GM15510 (cell line): ENCODE data around the gene SYPL1.

Experiments used
- POLR2A ChIP-seq: IDR thresholded peaks from 3 replicates; pipeline ENCODE4 v1.6.1; 2011; ENCODE audit warnings: borderline replicate concordance; ENCODE audit not compliant: insufficient read length; ENCODE audit errors: extremely low read depth

Gene SYPL1

DNA sequence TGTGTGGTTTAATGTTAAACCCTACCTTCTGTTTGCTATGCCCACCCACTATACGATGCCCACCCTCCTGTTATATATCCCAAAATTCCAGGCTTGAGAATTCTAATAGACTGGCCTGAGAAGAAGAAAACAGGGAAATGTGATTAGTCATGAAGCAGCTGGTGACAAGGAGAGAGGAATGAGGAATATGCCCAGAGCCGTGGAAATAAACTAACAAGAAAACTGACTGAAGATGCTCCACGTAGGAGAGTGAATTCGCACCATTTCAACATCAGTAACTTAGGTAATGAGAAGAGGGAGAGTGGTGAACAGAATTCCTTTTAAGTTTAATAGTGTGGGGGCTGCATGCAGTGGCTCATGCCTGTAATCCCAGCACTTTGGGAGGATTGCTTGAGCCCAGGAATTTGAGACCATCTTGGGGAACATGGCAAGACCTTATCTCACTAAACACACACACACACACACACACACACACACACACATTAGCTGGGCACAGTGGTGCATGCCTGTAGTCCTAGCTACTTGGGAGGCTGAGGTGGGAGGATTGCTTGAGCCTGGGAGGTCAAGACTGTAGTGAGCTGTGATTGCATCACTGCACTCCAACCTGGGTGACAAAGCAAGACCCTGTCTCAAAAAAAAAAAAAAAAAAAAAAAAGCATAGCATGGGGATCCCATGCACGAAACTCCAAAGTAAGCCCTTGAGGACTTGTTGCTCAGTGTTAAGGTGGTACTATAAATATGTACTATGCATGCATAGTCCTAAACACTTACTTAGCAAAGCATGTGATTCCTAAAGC, 16.1 kb upstream of the SYPL1 start:
- TF ChIP-seq POLR2A: no peak

DNA sequence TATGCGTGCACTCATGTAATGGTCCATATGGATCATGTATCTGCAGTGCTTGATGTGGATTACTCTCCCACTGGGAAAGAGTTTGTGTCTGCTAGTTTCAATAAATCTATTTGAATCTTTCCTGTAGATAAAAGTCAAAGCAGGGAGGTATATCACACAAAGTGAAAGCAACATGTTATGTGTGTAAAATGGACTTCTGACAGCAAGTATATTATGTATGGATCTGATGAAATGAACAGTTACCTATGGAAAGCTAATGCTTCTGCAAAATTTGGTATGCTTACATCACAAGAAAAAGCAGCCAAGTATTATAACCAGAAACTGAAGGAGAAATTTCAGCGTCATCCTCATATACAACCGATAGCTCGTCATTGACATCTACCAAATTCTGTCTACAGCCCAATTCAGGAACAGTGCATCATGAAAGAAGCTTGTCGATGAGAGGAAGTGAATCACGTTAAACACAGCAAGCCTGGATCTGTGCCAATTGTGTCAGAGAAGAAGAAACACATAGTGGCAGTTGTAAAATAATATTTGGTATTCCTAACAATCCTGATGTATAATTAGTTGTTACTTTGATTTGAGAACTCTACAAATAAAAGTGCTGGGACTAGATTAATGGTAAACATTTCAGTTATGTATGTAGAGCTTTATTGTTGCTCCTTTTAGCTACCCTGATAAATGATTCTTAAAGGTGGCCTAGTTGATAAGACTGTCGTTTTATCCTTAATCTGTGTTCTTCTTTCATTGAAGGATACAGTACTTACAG, 14.2 kb upstream of the SYPL1 start:
- TF ChIP-seq POLR2A: no peak

DNA sequence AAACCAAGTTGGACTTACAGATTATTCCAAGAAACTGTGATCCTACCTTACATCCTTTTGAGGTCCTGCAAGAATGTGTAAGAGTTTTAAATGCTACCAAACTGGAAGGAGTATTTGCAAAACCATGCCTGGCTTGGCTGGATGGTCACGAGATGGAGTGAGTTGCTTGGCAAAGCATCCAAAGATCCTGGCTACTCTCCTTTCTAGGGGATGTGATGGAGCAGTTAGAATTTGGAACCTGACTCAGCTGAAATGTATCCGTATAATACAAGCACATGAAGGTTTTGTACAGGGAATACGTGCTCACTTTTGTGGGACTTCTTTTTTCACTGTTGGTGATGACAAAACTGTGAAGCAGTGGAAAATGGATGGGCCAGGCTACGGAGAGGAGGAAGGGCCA, 13.3 kb upstream of the SYPL1 start:
- no peak for TF ChIP-seq POLR2A

DNA sequence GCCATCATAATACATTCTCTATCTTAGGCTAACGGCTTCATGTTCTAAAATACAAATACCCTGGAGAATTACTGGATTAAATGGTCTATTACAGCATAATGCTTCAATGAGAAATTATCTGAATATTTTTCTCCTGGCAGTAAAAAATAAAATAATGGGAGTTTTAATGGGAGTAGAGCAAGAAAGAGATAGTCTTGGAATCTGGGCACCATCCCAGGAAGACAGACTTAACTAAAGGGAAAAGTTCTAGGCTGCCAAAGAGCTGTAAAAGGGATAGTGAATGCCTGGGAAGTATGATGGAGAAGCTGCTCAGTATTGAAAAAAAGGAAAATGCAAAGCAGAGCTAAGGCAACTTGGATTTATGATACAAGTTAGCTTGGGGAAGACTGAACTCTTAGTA, 12.1 kb upstream of the SYPL1 start:
- TF ChIP-seq POLR2A: no peak

DNA sequence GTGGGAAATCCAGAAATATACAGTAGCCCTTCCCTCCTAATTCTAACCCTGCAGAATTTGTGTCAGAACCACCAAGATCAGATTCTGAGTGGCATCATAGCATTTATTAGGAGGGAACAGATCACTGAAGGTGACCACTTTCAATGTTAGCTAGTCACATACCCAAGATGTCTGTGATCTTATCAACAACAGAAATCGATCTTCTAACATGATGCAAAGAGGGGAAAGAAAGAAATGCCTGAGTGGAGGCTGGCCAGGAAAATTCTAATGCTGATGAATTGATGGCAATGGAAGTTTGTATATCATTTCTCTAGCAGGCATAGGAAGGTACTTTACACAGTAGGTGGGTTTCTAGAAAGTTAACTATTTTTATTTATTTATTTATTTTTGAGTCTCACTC, 10.6 kb upstream of the SYPL1 start:
- no peak for TF ChIP-seq POLR2A

- TF ChIP-seq POLR2A: no peak
Measured at GRCh38 chr7:106121189-106121810, 9.2 kb upstream of the SYPL1 start.

GRCh38 chr7:106120500-106120899, 8.4 kb upstream of the SYPL1 start:
- TF ChIP-seq POLR2A: no peak

GRCh38 chr7:106119719-106120118, 7.6 kb upstream of the SYPL1 start:
- no peak for TF ChIP-seq POLR2A

GRCh38 chr7:106117786-106118544, 5.9 kb upstream of the SYPL1 start:
- TF ChIP-seq POLR2A: no peak

DNA sequence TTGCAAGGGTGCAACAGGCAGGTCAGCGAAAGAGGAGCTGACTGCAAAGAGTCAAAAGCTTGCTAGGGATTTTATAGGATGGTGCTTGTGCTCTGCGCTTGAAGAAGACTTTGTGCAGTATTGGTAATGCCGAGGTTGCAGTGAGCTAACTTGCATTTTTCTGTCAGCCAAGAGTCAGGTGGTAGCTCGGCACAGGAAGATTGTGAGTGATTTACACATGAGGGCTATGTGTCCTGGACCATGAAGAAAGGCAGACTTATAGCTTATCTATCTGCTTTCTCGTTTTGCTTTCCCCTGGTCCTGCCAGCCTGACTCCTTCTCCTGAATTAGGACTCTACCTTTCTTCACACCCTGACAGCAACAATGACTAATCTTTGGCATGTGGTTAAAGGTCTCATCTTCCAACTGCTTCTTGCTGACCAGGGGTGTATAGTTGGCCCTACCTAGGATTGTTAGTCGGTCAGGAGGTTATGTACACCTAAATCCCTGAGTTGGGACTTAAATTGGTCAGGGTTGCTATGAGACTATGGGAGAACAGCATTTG, 4.1 kb upstream of the SYPL1 start:
- no peak for TF ChIP-seq POLR2A

- TF ChIP-seq POLR2A: no peak
Measured at GRCh38 chr7:106114716-106115383, 2.7 kb upstream of the SYPL1 start.

DNA sequence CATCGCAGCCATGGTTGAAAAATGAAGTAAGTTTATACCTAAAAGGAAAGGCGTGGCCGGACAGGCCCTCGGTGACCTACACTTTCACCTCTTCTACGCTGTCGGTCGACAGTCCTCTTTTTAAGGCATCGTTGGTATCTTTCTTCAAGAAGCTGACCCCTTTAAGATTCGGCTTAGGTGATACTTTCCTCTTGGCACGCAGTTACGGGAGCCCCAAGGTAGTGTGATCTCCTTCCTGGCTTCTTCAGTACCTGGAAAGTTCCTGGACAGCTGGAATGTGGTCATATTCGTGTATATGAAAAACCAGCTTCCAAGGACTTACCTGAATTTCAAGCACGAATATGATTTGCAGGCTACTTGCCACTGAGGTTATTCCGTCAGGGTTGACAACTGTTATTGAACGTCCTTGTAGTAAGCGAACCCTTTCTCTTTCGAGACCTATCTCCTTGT, 885 bp upstream of the SYPL1 start:
- no peak for TF ChIP-seq POLR2A

DNA sequence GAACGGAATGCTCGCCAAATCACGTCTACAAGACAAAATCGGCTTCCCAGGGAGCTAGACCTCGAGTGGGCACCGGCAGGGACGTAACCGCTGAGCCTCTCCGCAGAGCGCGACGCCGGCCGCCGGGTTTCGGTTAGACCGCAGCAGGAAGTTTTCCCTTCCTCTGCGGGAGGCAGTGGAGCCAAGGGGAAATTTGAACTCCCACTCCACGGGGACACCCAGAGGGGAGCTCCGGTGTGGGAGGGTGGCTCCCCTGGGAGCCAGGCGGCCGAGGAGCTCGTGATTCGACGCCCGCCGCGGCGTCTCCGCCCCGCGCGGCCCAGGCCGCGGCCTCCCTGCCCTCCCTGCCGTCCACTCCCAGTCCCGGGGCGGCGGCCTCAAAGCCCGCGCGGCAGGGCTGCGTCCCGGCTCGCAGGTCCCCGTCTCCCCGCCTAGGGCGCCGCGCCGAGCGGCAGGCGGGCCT, 426 bp downstream of the SYPL1 start:
- TF ChIP-seq POLR2A: no peak
